PC-9 (cell line): ENCODE measurements around the gene GAS2L1. TPM values are rescaled to one million over a fixed set of nuclear protein-coding genes. Genes with fewer than 3 reads are reported as not detected.
A peak's percentile ranks its signal among the peaks of the same experiment; 100 is the strongest.
"Not testable (repeated sequence)": the region's sequence is repeated elsewhere in the genome, so short reads cannot be mapped to it uniquely, and the experiment has no call there.

Experiments
- BruUV-seq: library from RNA; stranded (reverse); fragments of 400-500 nt; replicated peaks from 2 replicates; lab custom pipeline; 2021; lab: Mats Ljungman, UMichigan
- CTCF ChIA-PET: fragments of 300-600 bp; sonication (Branson Sonifier 250); formaldehyde crosslinking; loops from one replicate; lab custom pipeline; 2022; ENCODE audit warnings: antibody characterized with exemption; lab: Charles Lee
- POLR2A ChIA-PET: fragments of 300-600 bp; sonication (Branson Sonifier 250); formaldehyde crosslinking; loops from one replicate; lab custom pipeline; 2022; ENCODE audit warnings: antibody characterized with exemption; ENCODE audit not compliant: unreplicated experiment; lab: Charles Lee
- DNase-seq, 2 experiments: peaks; one replicate each; pipeline versions ENCODE4 v3.0.0 to v3.0.0-alpha.2; 2015 to 2022; ENCODE audit warnings: mixed read lengths in 1 of 2
- H2AFZ ChIP-seq: fragments of 200-600 bp; sonication (generic); 2 replicates; pipeline ENCODE4 v1.8.1; 2017; ENCODE audit warnings: antibody characterized with exemption
- H3F3A ChIP-seq: fragments of 200-600 bp; sonication (generic); 2 replicates; pipeline ENCODE4 v1.8.1; 2017; ENCODE audit warnings: antibody characterized with exemption, mild to moderate bottlenecking, low read depth; ENCODE audit not compliant: insufficient read depth
- H3K27ac ChIP-seq: fragments of 200-600 bp; sonication (generic); 2 replicates; pipeline ENCODE4 v1.6.1; 2016; ENCODE audit warnings: mixed run types
- H3K27me3 ChIP-seq: fragments of 200-600 bp; sonication (generic); 2 replicates; pipeline ENCODE4 v1.6.1; 2016; ENCODE audit warnings: low read depth, mixed run types; ENCODE audit not compliant: insufficient read depth
- H3K36me3 ChIP-seq: fragments of 200-600 bp; sonication (generic); 2 replicates; pipeline ENCODE4 v1.6.1; 2016; ENCODE audit warnings: low read depth, mixed run types
- H3K4me1 ChIP-seq: fragments of 200-600 bp; sonication (generic); replicated peaks from 2 replicates; pipeline ENCODE4 v1.6.1; 2016; ENCODE audit warnings: mixed run types; ENCODE audit not compliant: insufficient read depth
- H3K4me2 ChIP-seq: fragments of 200-600 bp; sonication (generic); 2 replicates; pipeline ENCODE4 v1.6.1; 2017; ENCODE audit warnings: mixed run types
- H3K4me3 ChIP-seq: fragments of 200-600 bp; sonication (generic); 2 replicates; pipeline ENCODE4 v1.6.1; 2016; ENCODE audit warnings: mixed run types
- H3K79me2 ChIP-seq: fragments of 200-600 bp; sonication (generic); 2 replicates; pipeline ENCODE4 v1.6.1; 2017; ENCODE audit warnings: low read depth, mixed run types
- H3K9me2 ChIP-seq: fragments of 200-600 bp; sonication (generic); 2 replicates; pipeline ENCODE4 v1.8.1; 2017; ENCODE audit warnings: mild to moderate bottlenecking; ENCODE audit not compliant: insufficient read depth
- H3K9me3 ChIP-seq: fragments of 200-600 bp; sonication (generic); 2 replicates; pipeline ENCODE4 v1.8.1; 2016; ENCODE audit warnings: low read depth; ENCODE audit not compliant: insufficient read depth
- H4K20me1 ChIP-seq: fragments of 200-600 bp; sonication (generic); 2 replicates; pipeline ENCODE4 v1.8.1; 2017; ENCODE audit not compliant: insufficient read depth
- CTCF ChIP-seq: fragments of 200-600 bp; sonication (generic); conservative IDR thresholded peaks from 2 replicates; pipeline ENCODE4 v1.6.1; 2017; ENCODE audit warnings: mixed run types, antibody characterized with exemption, mild to moderate bottlenecking, moderate library complexity
- EZH2 ChIP-seq: fragments of 200-600 bp; sonication (generic); IDR thresholded peaks from 2 replicates; pipeline ENCODE4 v1.8.0; 2017; ENCODE audit warnings: antibody characterized with exemption, low read depth
- intact Hi-C: fragments of 100-400 bp; cut with micrococcal nuclease; formaldehyde crosslinking; loops from one replicate; pipeline ENCODE4 v1.10.0; 2022; ENCODE audit not compliant: unreplicated experiment
- total RNA-seq: library from RNA; stranded (reverse); gene quantifications from 2 replicates; pipeline ENCODE4 v1.2.3, GENCODE V29; 2021

The GAS2L1 gene
- total RNA-seq, 1 experiment from 2014 or later = 15.2 TPM

- H3K9me3 ChIP-seq = no peaks in the 10 kb centered on the region
- H4K20me1 ChIP-seq = peaks cover 11% of the 10 kb centered on the region
- peak; percentile 20 to 42 for DNase-seq
- intact Hi-C loops = loop anchor here (5.0 kb wide), 1 partner anchor 35 kb away; no protein-coding TSS in a partner anchor
- H2AFZ ChIP-seq = no peak overlapping the region
- H3K4me3 ChIP-seq = no peak overlapping the region
- no peak overlapping the region for H3K4me2 ChIP-seq
- ChIA-PET POLR2A (interaction anchor here (0.6 kb wide), 1 partner anchor 76 kb away, joined by 4 read pairs; no protein-coding TSS in a partner anchor), CTCF (no interaction called here)
- H3K27me3 ChIP-seq = no peaks in the 10 kb centered on the region
- no peaks in the 10 kb centered on the region for H3K9me2 ChIP-seq
- peaks cover 13% of the 10 kb centered on the region for H3K36me3 ChIP-seq
- no peak overlapping the region for H3K27ac ChIP-seq
- BruUV-seq = no TSS peak
- no peak for TF ChIP-seq CTCF
- TF ChIP-seq EZH2 = no peak
- peaks cover 41% of the 10 kb centered on the region for H3K4me1 ChIP-seq
- H3K79me2 ChIP-seq = no peaks in the 10 kb centered on the region
- peaks cover 31% of the 10 kb centered on the region for H3F3A ChIP-seq
Measured at GRCh38 chr22:29342577-29343312, 36.3 kb downstream of the GAS2L1 start.

DNA sequence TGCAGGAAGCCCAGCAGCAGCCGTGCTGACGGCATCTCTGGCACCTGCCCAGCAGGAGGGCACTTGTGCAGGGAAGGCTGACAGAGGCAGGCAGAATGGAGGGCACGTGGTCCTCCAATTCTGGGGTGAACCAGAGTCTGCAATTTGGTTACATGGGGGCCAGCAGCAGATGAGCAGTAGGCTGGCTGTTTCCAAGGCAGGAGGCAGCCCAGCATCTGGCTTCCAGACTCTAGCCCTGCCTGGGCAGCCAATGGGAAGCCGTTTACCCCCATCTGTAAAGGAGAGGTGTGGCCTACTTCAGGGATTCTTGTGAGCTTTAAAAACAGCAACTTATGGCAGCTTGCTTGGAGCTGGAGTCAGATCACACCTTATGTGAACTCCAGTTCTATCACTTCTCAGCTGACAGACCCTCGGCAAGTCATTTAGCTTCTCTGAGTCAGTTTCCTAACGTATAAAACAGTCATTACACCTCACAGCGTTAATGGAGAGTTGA, 36.9 kb downstream of the GAS2L1 start:
- H3K4me1 ChIP-seq = peaks cover 41% of the 10 kb centered on the region
- no peaks in the 10 kb centered on the region for H3K27me3 ChIP-seq
- H3K4me2 ChIP-seq = no peak overlapping the region
- H2AFZ ChIP-seq = no peak overlapping the region
- TF ChIP-seq EZH2 = no peak
- no peak for TF ChIP-seq CTCF
- H3K27ac ChIP-seq = 0 out of 2 replicates have a peak overlapping the region, but pooled peaks have one; percentile 11
- CTCF ChIA-PET = no interaction called here
- no peaks in the 10 kb centered on the region for H3K9me3 ChIP-seq
- POLR2A ChIA-PET = interaction anchor here (0.6 kb wide), 1 partner anchor 440 kb away, joined by 5 read pairs; no protein-coding TSS in a partner anchor
- BruUV-seq = no TSS peak
- no peak overlapping the region for H3K4me3 ChIP-seq
- peaks cover 11% of the 10 kb centered on the region for H4K20me1 ChIP-seq
- peaks cover 19% of the 10 kb centered on the region for H3K36me3 ChIP-seq
- H3K79me2 ChIP-seq = no peaks in the 10 kb centered on the region
- H3K9me2 ChIP-seq = no peaks in the 10 kb centered on the region
- intact Hi-C loops = loop anchor here (5.0 kb wide), 1 partner anchor 34 kb away; no protein-coding TSS in a partner anchor
- H3F3A ChIP-seq = peaks cover 31% of the 10 kb centered on the region
- peak; percentile 54 to 61 for DNase-seq

GRCh38 chr22:29344137-29344536, 37.7 kb downstream of the GAS2L1 start:
- H3F3A ChIP-seq = peaks cover 31% of the 10 kb centered on the region
- intact Hi-C loops = loop anchor here (1.0 to 5.0 kb wide), 3 partner anchors 33 to 37 kb away; partner anchors contain the start of gene GAS2L1
- no peaks in the 10 kb centered on the region for H3K9me2 ChIP-seq
- no peak overlapping the region for H2AFZ ChIP-seq
- H3K27me3 ChIP-seq = no peaks in the 10 kb centered on the region
- BruUV-seq = no TSS peak
- H4K20me1 ChIP-seq = peaks cover 11% of the 10 kb centered on the region
- H3K4me3 ChIP-seq = no peak overlapping the region
- TF ChIP-seq CTCF (no peak), EZH2 (no peak)
- H3K9me3 ChIP-seq = no peaks in the 10 kb centered on the region
- ChIA-PET CTCF (no interaction called here), POLR2A (interaction anchor here (0.6 kb wide), 2 partner anchors 33 to 441 kb away, joined by 3 to 5 read pairs; no protein-coding TSS in a partner anchor)
- peak; percentile 92 to 93 for DNase-seq
- H3K4me2 ChIP-seq = no peak overlapping the region
- peaks cover 25% of the 10 kb centered on the region for H3K36me3 ChIP-seq
- peaks cover 41% of the 10 kb centered on the region for H3K4me1 ChIP-seq
- no peaks in the 10 kb centered on the region for H3K79me2 ChIP-seq
- H3K27ac ChIP-seq = no peak overlapping the region

DNA sequence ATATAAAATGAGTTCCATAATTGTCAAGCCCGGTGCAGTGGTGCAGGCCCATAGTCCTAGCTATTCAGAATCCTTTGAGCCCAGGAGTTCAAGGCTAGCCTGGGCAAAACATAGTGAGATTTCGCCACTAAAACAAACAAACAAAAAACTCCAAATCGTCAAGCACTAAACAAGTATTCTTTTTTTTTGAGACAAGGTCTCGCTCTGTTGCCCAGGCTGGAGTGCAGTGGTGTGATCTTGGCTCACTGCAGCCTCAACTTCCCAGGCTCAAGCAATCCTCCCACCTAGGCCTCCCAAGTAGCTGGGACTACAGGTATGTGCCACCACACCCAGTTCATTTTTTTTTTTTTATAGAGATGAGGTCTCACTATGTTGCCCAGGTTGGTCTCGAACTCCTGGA, 38.4 kb downstream of the GAS2L1 start:
- Histone ChIP-seq H3K4me2 (peak overlapping the region; percentile 32; the same call in 1 of the 2 replicates), H3K4me1 (peaks cover 41% of the 10 kb centered on the region), H4K20me1 (peaks cover 11% of the 10 kb centered on the region), H3K36me3 (peaks cover 25% of the 10 kb centered on the region), H3F3A (peaks cover 34% of the 10 kb centered on the region)
- BruUV-seq, H2AFZ ChIP-seq, H3K9me3 ChIP-seq, H3K27me3 ChIP-seq, DNase-seq, H3K27ac ChIP-seq, H3K9me2 ChIP-seq, CTCF ChIA-PET, H3K79me2 ChIP-seq, H3K4me3 ChIP-seq, POLR2A ChIA-PET: not testable (repeated sequence)
- intact Hi-C loops = loop anchor here (1.0 to 5.0 kb wide), 3 partner anchors 32 to 38 kb away; partner anchors contain the start of gene GAS2L1
